IMR-90 (cell line): ENCODE data around the gene CYB5R3. TPM values are rescaled to one million over a fixed set of nuclear protein-coding genes. Genes with fewer than 3 reads are reported as not detected.
A peak's percentile ranks its signal among the peaks of the same experiment; 100 is the strongest.

Experiments used
- ATAC-seq: fragments of 200-7000 bp; cut with Tn5 transposase; 2 replicates; pipeline ENCODE4 v1.9.1; 2020; ENCODE audit warnings: low read depth, mild to moderate bottlenecking, moderate library complexity
- BruUV-seq: library from RNA; stranded (reverse); fragments of 400-500 nt; replicated peaks from 2 replicates; lab custom pipeline; 2021; lab: Mats Ljungman, UMichigan
- CTCF ChIA-PET: fragments of 300-600 bp; formaldehyde crosslinking; extraction: SDS; loops from one replicate; lab custom pipeline; 2021; ENCODE audit warnings: antibody characterized with exemption; lab: Yijun Ruan, JAX
- POLR2A ChIA-PET: fragments of 300-600 bp; sonication (Branson Sonifier 250); formaldehyde crosslinking; loops from one replicate; lab custom pipeline; 2022; ENCODE audit warnings: antibody characterized with exemption; ENCODE audit not compliant: unreplicated experiment; lab: Charles Lee
- DNase-seq: peaks from one replicate; pipeline ENCODE4 v3.0.0; 2013
- H2AFZ ChIP-seq: replicated peaks from 2 replicates; pipeline ENCODE3; 2013; ENCODE audit warnings: low read length, mild to moderate bottlenecking; ENCODE audit not compliant: poor library complexity
- H2AK5ac ChIP-seq: 2 replicates; pipeline ENCODE4 v1.6.1; 2013; ENCODE audit warnings: low read depth, low read length, inconsistent platforms
- H2AK9ac ChIP-seq: replicated peaks from 2 replicates; pipeline ENCODE3; 2013; ENCODE audit warnings: mild to moderate bottlenecking, low read depth, low read length, moderate library complexity; ENCODE audit not compliant: poor library complexity
- H2BK120ac ChIP-seq: 2 replicates; pipeline ENCODE4 v1.6.1; 2013; ENCODE audit warnings: low read depth, low read length, inconsistent platforms
- H2BK15ac ChIP-seq: 3 replicates; pipeline ENCODE4 v1.6.1; 2013; ENCODE audit warnings: low read depth, low read length, inconsistent platforms
- H2BK20ac ChIP-seq: 2 replicates; pipeline ENCODE4 v1.6.1; 2013; ENCODE audit warnings: low read depth, mild to moderate bottlenecking, inconsistent platforms, low read length, moderate library complexity
- H2BK5ac ChIP-seq: 2 replicates; pipeline ENCODE4 v1.6.1; 2013; ENCODE audit warnings: mild to moderate bottlenecking, low read depth, low read length, inconsistent platforms; ENCODE audit not compliant: poor library complexity, severe bottlenecking
- H3K14ac ChIP-seq: replicated peaks from 2 replicates; pipeline ENCODE4 v1.6.1; 2013; ENCODE audit warnings: low read depth, low read length, inconsistent platforms
- H3K18ac ChIP-seq: 2 replicates; pipeline ENCODE4 v1.6.1; 2013; ENCODE audit warnings: low read depth, low read length, control low read depth
- H3K23ac ChIP-seq: 2 replicates; pipeline ENCODE4 v1.6.1; 2013; ENCODE audit warnings: low read depth, low read length, inconsistent platforms
- H3K27ac ChIP-seq: 2 replicates; pipeline ENCODE4 v1.5.1; 2013; ENCODE audit warnings: mild to moderate bottlenecking, control low read depth, low read length; ENCODE audit not compliant: insufficient read depth
- H3K27me3 ChIP-seq: 2 replicates; pipeline ENCODE4 v1.6.1; 2013; ENCODE audit warnings: low read length; ENCODE audit not compliant: control insufficient read depth, insufficient read depth
- H3K36me3 ChIP-seq: 2 replicates; pipeline ENCODE4 v1.6.1; 2013; ENCODE audit warnings: low read length, mixed read lengths; ENCODE audit not compliant: control insufficient read depth, insufficient read depth
- H3K4ac ChIP-seq: 2 replicates; pipeline ENCODE4 v1.6.1; 2013; ENCODE audit warnings: low read depth, low read length, inconsistent platforms
- H3K4me1 ChIP-seq: 2 replicates; pipeline ENCODE4 v1.6.1; 2013; ENCODE audit warnings: low read length, mixed read lengths; ENCODE audit not compliant: control insufficient read depth, insufficient read depth
- H3K4me2 ChIP-seq: 2 replicates; pipeline ENCODE4 v1.6.1; 2013; ENCODE audit warnings: low read depth, mild to moderate bottlenecking, control low read depth, low read length, moderate library complexity
- H3K4me3 ChIP-seq: 2 replicates; pipeline ENCODE4 v1.5.1; 2013; ENCODE audit warnings: low read depth, mild to moderate bottlenecking, control low read depth, low read length, moderate library complexity; ENCODE audit not compliant: insufficient read depth
- H3K56ac ChIP-seq: 2 replicates; pipeline ENCODE4 v1.6.1; 2013; ENCODE audit warnings: low read length, inconsistent platforms; ENCODE audit not compliant: insufficient read depth; ENCODE audit errors: extremely low read depth
- H3K79me1 ChIP-seq, 2 experiments: 2 replicates each; pipeline ENCODE4 v1.6.1; 2013; ENCODE audit warnings: low read length in 2 of 2, inconsistent platforms in 1 of 2, low read depth in 1 of 2
- H3K9ac ChIP-seq: 2 replicates; pipeline ENCODE4 v1.6.1; 2013; ENCODE audit warnings: low read depth, low read length, control low read depth
- H3K9me1 ChIP-seq: 2 replicates; pipeline ENCODE4 v1.6.1; 2013; ENCODE audit warnings: low read length, inconsistent platforms; ENCODE audit not compliant: insufficient read depth
- H3K9me3 ChIP-seq: 2 replicates; pipeline ENCODE4 v1.6.1; 2013; ENCODE audit warnings: low read length; ENCODE audit not compliant: control insufficient read depth, insufficient read depth
- H4K20me1 ChIP-seq: 2 replicates; pipeline ENCODE4 v1.6.1; 2013; ENCODE audit warnings: low read length, inconsistent platforms; ENCODE audit not compliant: insufficient read depth
- H4K5ac ChIP-seq: 2 replicates; pipeline ENCODE4 v1.6.1; 2013; ENCODE audit warnings: mild to moderate bottlenecking, low read depth, low read length, control low read depth
- H4K8ac ChIP-seq, 2 experiments: 2 replicates each; pipeline ENCODE4 v1.6.1; 2013; ENCODE audit warnings: low read depth in 2 of 2, low read length in 2 of 2, control low read depth in 1 of 2, inconsistent platforms in 1 of 2
- H4K91ac ChIP-seq: 2 replicates; pipeline ENCODE4 v1.6.1; 2013; ENCODE audit warnings: low read depth, low read length, inconsistent platforms; ENCODE audit not compliant: insufficient read depth
- BHLHE40 ChIP-seq: fragments of 150-350 bp; IDR thresholded peaks from 2 replicates; pipeline ENCODE4 v1.6.1; 2016; ENCODE audit warnings: mild to moderate bottlenecking, low read depth, low read length
- CEBPB ChIP-seq: IDR thresholded peaks from 2 replicates; pipeline ENCODE4 v1.6.1; 2012; ENCODE audit warnings: low read depth, low read length, improper control_type of control experiment
- CHD1 ChIP-seq: IDR thresholded peaks from 2 replicates; pipeline ENCODE4 v1.6.1; 2012; ENCODE audit warnings: low read depth, low read length, improper control_type of control experiment
- CTCF ChIP-seq: conservative IDR thresholded peaks from 2 replicates; pipeline ENCODE4 v1.5.1; 2012; ENCODE audit warnings: mild to moderate bottlenecking, low read depth, low read length, improper control_type of control experiment
- ELK1 ChIP-seq: fragments of 150-350 bp; IDR thresholded peaks from 2 replicates; pipeline ENCODE4 v1.6.1; 2016; ENCODE audit warnings: low read depth, mild to moderate bottlenecking, low read length, moderate library complexity, borderline replicate concordance
- FOS ChIP-seq: fragments of 150-350 bp; IDR thresholded peaks from 2 replicates; pipeline ENCODE4 v1.6.1; 2016; ENCODE audit warnings: low read depth, low read length
- MAFK ChIP-seq: IDR thresholded peaks from 2 replicates; pipeline ENCODE4 v1.6.1; 2012; ENCODE audit warnings: low read depth, low read length, improper control_type of control experiment
- MAZ ChIP-seq: IDR thresholded peaks from 2 replicates; pipeline ENCODE4 v1.6.1; 2012; ENCODE audit warnings: low read depth, mild to moderate bottlenecking, low read length, improper control_type of control experiment, moderate library complexity, borderline replicate concordance
- MXI1 ChIP-seq: IDR thresholded peaks from 2 replicates; pipeline ENCODE4 v1.6.1; 2012; ENCODE audit warnings: low read depth, mild to moderate bottlenecking, low read length, moderate library complexity, borderline replicate concordance
- NFE2L2 ChIP-seq: fragments of 150-350 bp; IDR thresholded peaks from 2 replicates; pipeline ENCODE4 v1.6.1; 2016; ENCODE audit warnings: low read depth, mild to moderate bottlenecking, low read length
- POLR2A ChIP-seq: IDR thresholded peaks from 2 replicates; pipeline ENCODE4 v1.6.1; 2012; ENCODE audit warnings: mild to moderate bottlenecking, low read depth, low read length
- RAD21 ChIP-seq: IDR thresholded peaks from 2 replicates; pipeline ENCODE4 v1.6.1; 2012; ENCODE audit warnings: low read length, improper control_type of control experiment
- RCOR1 ChIP-seq: IDR thresholded peaks from 2 replicates; pipeline ENCODE4 v1.6.1; 2012; ENCODE audit warnings: mild to moderate bottlenecking, low read length, improper control_type of control experiment; ENCODE audit not compliant: insufficient replicate concordance
- RFX5 ChIP-seq: IDR thresholded peaks from 2 replicates; pipeline ENCODE4 v1.8.0; 2012; ENCODE audit warnings: low read depth, mild to moderate bottlenecking, low read length, moderate library complexity
- SMC3 ChIP-seq: fragments of 150-350 bp; IDR thresholded peaks from 2 replicates; pipeline ENCODE4 v1.6.1; 2016; ENCODE audit warnings: low read depth, mild to moderate bottlenecking, antibody characterized with exemption, low read length, moderate library complexity
- WGBS, 2 experiments: methylation state at CpG; one replicate each; pipeline versions ENCODE4 v1.1.5 to v1.1.7; 2013; ENCODE audit warnings: missing lambda C conversion rate in 2 of 2; ENCODE audit not compliant: insufficient read length in 1 of 2; ENCODE audit errors: extremely low coverage in 2 of 2; 5-methylcytosine and 5-hydroxymethylcytosine counted together
- dilution Hi-C: fragments of 300-500 bp; cut with HindIII; formaldehyde crosslinking; loops from one replicate; pipeline ENCODE4 v1.14.3; 2018; ENCODE audit warnings: low sequenced_read_pairs; ENCODE audit not compliant: unreplicated experiment
- in situ Hi-C: fragments of 300-500 bp; cut with MboI; formaldehyde crosslinking; loops from 3 replicates; pipeline ENCODE4 v1.14.3; 2019; ENCODE audit warnings: low sequenced_read_pairs, inconsistent platforms, mixed read lengths
- intact Hi-C: fragments of 100-400 bp; cut with micrococcal nuclease; formaldehyde crosslinking; loops from 2 replicates; pipeline ENCODE4 v1.10.0; 2022
- polyA plus RNA-seq, 3 experiments: library from polyadenylated mRNA; depleted of rRNA; stranded (reverse); fragments of >200 nt; gene quantifications; 2 replicates each; pipeline ENCODE4 v1.2.3, GENCODE V29; 2012; ENCODE audit warnings: low replicate concordance in 1 of 3
- total RNA-seq: library from RNA; depleted of rRNA; stranded (reverse); fragments of >200 nt; gene quantifications from 2 replicates; pipeline ENCODE4 v1.2.3, GENCODE V29; 2012

Gene CYB5R3
- total and polyA plus RNA-seq, 2 of the 4 experiments (the other 2 are of a cell fraction): 44.1 to 362 TPM

GRCh38 chr22:42614312-42615091 is 34.7 kb downstream of the CYB5R3 start, which contains the start of gene POLDIP3:
Gene POLDIP3 (minus strand): TSS chr22:42614883. CDS start chr22:42614857, 26 bp downstream.
- Histone ChIP-seq H2BK20ac (peak within 1 kb of the TSS; percentile 84; the same call in 1 of the 2 replicates), H2BK120ac (peak within 1 kb of the TSS; percentile 97), H4K8ac (peak within 1 kb of the TSS; percentile 3 to 98), H3K27me3 (no peaks in the 10 kb centered on the region), H3K4ac (peak within 1 kb of the TSS; percentile 97), H2AK5ac (peak within 1 kb of the TSS; percentile 84), H3K9me3 (no peaks in the 10 kb centered on the region), H3K56ac (peak within 1 kb of the TSS; percentile 98), H3K18ac (peak within 1 kb of the TSS; percentile 98), H3K14ac (peak within 1 kb of the TSS; percentile 98), H3K79me1 (peaks cover 4 to 44% of the 10 kb centered on the region in 2 experiments; a peak in 3 of 4 replicates), H3K27ac (peak within 1 kb of the TSS; percentile 99), H3K4me3 (peak within 1 kb of the TSS; percentile 75), H3K9ac (peak within 1 kb of the TSS; percentile 98), H2AK9ac (peak within 1 kb of the TSS; percentile 97), H2AFZ (peak within 1 kb of the TSS; percentile 98), H3K4me1 (peaks cover 20% of the 10 kb centered on the region), H2BK15ac (peak within 1 kb of the TSS; percentile 66; the same call in 1 of the 3 replicates), H3K9me1 (peaks cover 24% of the 10 kb centered on the region), H2BK5ac (peak within 1 kb of the TSS; percentile 98), H4K91ac (peak within 1 kb of the TSS; percentile 98), H3K36me3 (peaks cover 9% of the 10 kb centered on the region), H3K23ac (peak within 1 kb of the TSS; percentile 90), H4K20me1 (peaks cover 42% of the 10 kb centered on the region), H3K4me2 (peak within 1 kb of the TSS; percentile 99), H4K5ac (peak within 1 kb of the TSS; percentile 97)
- 0% methylated on average over 41 of the region's 85 CpGs; no CpG with 5 or more reads in 1 of the 2 experiments for WGBS, 2 experiments
- ChIA-PET CTCF (no interaction called here), POLR2A (interaction anchor here (0.5 to 1.3 kb wide), 7 partner anchors 20 to 320 kb away, joined by 3 to 8 read pairs (median 3); partner anchors contain the start of gene CYB5R3)
- BruUV-seq: no TSS peak
- in situ Hi-C loops (no loop called here), intact Hi-C loops (no loop called here), dilution Hi-C loops (no loop called here)
- ATAC-seq (peak; percentile 74), DNase-seq (peak; percentile 98)
- peak; percentile 22 for TF ChIP-seq RCOR1
- TF ChIP-seq MAZ: no peak
- TF ChIP-seq MAFK: no peak
- no peak; the same call in none of the 2 replicates for TF ChIP-seq POLR2A
- peak; percentile 34 for TF ChIP-seq CTCF
- TF ChIP-seq RFX5: no peak
- TF ChIP-seq NFE2L2: no peak
- TF ChIP-seq CHD1: 0 out of 2 replicates have a peak, but pooled peaks have one; percentile 54
- TF ChIP-seq RAD21: no peak
- TF ChIP-seq ELK1: peak; percentile 66; the same call in 1 of the 2 replicates
- 0 out of 2 replicates have a peak, but pooled peaks have one; percentile 49 for TF ChIP-seq MXI1
- no peak for TF ChIP-seq FOS
- no peak for TF ChIP-seq SMC3
- no peak for TF ChIP-seq CEBPB
- TF ChIP-seq BHLHE40: no peak
